HG03097 (cell line): Measurements from ENCODE around the gene PKP3.
"Not testable (repeated sequence)": the region's sequence is repeated elsewhere in the genome, so short reads cannot be mapped to it uniquely, and the experiment has no call there.

Source experiments
- ATAC-seq: cut with Tn5 transposase; IDR thresholded peaks from one replicate; pipeline ENCODE4 v1.9.1; 2021; ENCODE audit not compliant: unreplicated experiment, low FRiP score

Gene PKP3

DNA sequence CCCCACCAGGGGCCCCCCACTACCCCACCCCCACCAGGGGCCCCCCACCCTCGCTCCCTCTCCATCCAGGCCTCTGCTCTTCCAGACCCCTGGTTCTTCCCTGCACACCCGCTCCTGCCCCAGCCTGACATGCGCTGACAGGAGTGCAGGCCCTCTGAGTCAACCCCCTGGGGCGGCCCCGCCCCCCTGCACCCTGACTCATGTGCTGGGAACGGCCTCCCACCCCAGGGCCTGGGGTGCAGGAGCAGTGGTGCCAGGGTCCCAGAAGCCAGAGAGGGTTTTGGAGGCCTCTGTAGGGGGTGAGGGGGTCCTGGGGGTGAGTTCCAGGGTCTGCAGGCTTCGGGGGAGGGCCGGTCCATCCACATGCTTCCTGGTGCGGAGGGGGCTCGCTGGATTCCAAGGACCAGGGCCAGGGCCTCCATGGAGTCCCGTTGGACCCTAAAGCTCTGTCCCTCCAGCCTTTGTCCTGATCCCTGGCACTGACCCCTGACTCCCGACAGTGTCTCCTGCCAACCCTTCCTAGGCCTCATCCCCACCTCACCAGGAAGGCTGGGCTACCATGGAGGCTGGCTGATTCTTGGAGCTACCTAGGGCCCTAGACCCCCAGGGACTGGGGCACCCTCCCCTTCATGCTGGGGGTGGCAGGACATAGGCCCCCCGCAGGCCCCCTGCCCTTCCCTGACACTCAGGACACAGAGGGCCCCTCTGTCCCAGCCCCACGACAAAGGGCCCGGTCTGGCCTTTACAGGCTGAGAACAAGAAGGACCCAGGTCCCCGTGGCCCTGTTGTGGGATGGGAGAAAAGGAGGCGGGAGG, 583 bp upstream of the PKP3 start:
- ATAC-seq: no peak

DNA sequence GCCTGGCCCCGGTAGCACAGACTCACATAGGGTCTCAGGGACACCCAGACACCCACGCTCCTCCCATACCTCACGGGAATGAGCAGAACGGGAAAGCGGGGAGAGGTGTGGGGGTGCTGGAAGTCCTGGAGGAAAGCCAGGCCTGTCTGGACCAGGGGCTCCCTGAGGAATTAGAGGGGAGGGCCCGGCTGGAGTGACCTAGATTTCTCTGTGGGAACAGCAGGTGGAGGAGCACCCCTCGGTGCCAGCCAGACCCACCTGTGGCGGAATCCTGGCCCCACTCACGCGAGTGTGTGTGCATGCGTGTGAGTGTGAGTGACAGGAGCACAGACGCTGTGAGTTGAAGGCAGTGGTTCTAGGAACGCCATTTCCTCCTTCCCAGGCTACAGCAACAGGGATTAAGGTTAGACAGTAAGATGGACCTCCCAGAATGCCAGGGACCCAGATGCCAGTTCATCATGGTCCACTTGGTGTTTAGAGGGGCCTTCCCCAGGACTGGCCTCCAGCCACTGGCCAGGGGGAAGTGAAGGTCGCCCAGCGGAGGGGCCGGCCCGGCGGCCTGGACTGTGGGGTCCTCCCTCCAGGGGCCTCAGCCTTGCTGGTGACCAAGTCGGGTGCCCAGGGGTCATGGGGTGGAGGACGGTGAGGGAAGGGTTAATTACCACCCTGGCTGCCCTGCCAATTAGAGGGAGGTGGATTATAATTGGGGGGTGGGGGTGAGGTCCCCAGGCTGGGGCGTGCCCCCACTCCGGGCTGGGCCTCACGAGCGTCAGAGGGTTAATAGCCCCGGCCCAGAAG, 1.0 kb downstream of the PKP3 start:
- no peak for ATAC-seq

DNA sequence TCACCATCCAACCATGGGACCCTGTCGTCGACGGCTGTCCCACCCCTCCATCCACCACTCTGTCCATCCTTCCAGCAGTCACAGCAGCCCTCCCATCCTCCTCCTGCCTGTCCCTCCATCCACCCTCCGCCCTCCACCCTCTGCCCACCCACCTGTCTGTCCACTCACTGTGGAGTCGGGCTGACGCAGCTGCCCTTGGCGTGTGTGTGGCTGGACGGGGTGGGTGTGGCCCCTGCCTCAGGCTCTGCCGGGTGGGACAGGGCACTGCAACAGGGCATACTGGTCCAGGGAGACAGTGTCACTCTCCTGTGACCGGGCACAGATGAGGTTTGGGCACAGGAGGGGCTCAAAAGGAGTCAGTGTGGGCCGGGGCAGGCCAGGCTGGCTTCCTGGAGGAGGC, 1.9 kb downstream of the PKP3 start:
- ATAC-seq: no peak

- no peak for ATAC-seq
Measured at GRCh38 chr11:396511-396947, 2.5 kb downstream of the PKP3 start.

GRCh38 chr11:396948-397548, 3.0 kb downstream of the PKP3 start:
- no peak for ATAC-seq

- ATAC-seq: no peak
Measured at GRCh38 chr11:398826-399225, 4.8 kb downstream of the PKP3 start.

DNA sequence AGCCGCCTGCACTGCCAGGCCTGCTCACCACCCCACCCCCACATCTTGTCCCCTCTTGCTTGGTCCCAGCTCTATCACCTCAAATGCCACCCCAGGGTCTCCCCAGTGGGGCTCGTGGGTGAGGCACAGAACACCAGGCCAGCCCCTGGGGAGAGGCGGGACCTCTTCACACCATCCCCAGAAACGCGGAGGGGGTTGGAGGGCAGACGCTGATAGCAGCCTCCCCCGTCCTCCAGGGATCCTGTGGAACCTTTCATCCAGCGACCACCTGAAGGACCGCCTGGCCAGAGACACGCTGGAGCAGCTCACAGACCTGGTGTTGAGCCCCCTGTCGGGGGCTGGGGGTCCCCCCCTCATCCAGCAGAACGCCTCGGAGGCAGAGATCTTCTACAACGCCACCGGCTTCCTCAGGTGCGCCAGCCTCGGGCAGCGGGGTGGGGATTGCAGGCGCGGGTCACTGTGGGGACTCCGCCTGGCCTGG, 5.8 kb downstream of the PKP3 start:
- no peak for ATAC-seq

GRCh38 chr11:400241-400689, 6.3 kb downstream of the PKP3 start:
- ATAC-seq: no peak

DNA sequence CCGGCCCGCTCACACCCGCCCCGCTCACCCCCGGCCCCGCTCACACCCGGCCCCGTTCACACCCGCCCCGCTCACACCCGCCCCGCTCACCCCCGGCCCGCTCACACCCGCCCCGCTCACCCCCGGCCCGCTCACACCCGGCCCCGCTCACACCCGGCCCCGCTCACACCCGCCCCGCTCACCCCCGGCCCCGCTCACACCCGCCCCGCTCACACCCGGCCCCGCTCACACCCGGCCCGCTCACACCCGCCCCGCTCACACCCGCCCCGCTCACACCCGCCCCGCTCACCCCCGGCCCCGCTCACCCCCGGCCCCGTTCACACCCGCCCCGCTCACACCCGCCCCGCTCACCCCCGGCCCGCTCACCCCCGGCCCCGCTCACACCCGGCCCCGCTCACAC, 7.2 kb downstream of the PKP3 start:
- ATAC-seq: not testable (repeated sequence)

DNA sequence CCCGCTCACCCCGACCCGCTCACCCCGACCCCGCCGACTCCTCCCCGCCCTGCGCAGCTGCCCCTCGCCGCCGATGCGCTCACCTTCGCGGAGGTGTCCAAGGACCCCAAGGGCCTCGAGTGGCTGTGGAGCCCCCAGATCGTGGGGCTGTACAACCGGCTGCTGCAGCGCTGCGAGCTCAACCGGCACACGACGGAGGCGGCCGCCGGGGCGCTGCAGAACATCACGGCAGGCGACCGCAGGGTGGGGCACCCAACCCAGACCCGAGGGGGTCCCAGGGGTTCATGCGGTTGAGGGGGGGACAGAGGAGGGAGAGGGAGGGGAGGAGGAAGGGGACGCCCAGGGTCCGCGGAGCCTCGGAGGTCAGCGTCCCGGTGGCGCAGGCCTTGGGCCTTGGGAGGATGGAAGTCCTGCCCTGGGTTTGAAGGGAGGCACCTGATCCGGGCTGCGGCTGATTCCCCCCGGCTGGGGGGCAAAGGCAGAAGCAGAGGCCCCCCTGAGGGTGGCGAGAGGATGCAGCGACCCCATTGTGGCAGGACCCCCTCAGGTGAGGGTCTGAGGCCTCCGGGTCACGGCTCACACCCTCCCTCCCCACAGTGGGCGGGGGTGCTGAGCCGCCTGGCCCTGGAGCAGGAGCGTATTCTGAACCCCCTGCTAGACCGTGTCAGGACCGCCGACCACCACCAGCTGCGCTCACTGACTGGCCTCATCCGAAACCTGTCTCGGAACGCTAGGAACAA, 9.2 kb downstream of the PKP3 start:
- ATAC-seq: no peak

GRCh38 chr11:403761-404431, 9.9 kb downstream of the PKP3 start:
- ATAC-seq: no peak

DNA sequence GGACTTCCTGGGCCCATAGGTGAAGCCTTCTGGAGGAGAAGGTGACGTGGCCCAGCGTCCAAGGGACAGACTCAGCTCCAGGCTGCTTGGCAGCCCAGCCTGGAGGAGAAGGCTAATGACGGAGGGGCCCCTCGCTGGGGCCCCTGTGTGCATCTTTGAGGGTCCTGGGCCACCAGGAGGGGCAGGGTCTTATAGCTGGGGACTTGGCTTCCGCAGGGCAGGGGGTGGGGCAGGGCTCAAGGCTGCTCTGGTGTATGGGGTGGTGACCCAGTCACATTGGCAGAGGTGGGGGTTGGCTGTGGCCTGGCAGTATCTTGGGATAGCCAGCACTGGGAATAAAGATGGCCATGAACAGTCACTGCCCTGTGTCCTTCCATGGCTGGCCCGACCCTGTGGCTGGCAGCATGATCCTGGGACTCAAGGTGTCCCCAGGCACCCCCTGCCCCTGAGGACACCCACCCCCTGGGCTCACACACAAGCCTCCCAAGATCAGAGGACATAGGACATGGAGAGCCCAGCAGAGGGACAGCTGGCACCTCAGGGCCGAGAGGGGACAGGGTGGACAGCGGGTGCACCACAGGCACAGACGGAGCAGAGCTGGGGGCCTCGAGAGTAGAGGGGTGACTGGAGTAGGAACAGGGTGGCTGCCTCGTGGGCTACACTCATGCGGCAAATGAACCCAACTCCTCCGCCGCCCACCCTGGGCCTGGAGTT, 10.7 kb downstream of the PKP3 start:
- no peak for ATAC-seq

DNA sequence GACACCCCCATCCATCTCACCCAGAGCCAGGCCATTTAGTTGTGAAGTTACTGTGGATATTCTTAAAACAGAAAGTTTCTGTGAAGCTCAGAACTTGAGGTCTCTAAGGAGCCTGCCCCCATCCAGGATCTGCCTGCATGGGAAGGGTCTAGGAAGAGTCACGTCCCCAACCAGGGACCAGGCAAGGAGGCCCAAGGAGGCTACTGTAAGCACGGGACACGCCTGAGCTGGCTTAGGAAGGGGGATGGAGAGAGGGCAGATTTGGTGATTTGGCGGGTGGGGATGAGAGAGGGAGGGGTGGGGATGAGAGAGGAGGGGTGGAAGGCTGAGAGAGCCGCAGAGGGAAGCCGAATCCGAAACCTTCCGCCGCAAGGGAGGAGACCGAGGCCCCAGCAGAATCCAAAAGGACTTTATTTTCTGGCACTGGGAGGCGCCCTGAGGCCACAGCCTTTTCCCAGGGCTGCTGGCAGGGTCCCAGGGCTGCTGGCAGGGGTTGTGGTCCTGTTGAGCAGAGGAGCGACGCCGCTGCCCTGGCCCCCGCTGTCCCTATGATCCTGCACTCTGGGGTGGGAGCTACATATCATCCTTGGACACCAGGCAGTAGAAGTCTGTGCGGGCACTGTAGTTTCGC, 11.4 kb downstream of the PKP3 start:
- ATAC-seq: no peak

DNA sequence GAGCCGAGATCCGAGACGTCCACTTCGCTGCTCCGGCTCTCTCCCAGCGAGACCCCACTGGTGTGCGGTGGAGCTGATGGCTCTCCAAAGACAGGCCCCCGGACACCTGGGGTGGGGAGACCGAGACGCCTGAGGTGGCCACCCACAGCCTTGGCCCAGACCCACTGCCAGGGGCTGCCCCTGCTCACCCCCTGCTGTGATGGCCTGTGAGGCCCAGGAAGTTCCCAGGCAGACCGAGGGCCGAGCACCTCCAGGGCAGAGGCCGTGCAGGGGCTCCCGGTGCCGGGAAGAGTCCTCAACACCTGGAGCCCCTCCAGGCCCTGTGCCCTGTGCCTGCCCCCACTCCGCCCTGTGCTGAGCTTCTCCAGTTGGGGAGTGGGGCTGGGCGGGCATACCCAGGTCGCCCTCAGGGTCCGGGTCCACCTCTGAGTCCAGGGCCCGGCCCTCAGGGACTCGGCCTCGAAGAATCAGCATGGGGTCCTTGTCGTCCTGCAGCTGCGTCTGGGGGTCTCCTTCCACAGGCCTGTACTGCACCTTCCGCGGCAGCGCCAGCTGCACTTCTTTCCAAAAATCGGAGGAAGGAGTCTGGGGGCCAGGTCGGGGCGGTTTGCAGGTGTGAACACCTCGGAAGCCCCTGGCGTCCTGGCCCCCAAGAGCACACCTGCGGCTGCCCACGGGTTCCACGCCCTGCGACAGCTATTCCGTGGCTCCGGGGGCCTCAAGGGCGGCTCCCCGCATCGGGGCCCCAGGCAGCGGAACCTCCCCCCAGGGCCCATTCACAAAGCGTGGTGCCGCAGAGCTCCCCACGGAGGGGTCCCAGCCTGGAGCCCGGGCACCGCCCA, 12.2 kb downstream of the PKP3 start:
- ATAC-seq: peak; percentile 13

DNA sequence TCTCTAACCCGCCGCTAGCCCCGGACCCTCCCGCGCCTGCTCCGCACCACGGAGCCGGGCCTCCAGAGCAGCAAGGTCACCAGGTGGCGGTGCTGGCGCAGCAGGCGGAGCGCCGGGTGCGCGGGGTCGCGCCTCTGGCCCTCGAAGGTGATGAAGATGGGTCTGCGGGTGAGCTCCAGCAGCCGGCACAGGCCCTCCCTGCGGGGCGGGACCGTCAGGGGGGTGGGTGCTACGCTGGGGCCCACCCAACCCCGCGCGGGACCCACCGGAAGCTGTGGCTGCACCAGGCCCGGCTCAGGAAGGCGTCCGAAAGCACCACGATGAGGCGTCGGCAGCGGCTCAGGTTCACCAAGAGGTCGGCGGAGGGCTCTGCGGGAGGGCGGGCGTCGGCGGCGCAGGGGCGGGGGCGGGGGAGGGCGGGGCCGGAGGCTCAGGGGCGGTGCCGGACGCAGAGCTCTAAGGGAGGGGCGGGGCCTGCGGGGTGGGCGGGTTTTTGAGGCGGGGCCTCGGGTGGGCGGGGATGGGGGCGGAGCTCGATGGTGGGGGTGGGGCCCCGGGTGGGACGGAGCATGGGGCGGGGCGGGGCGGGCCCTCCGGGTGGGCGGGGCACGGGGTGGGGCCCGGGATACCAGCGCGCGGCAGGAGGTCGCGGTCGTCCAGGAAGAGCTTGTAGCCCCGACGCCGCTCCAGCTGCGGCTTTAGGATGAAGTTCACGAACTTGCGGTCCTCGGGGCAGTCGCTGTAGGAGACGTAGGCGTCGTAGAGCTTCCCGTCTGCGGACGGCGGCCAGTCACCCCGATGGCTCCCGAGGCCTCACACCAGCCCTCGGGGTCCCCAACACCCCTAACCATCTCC, 13.0 kb downstream of the PKP3 start:
- ATAC-seq: peak; percentile 67

DNA sequence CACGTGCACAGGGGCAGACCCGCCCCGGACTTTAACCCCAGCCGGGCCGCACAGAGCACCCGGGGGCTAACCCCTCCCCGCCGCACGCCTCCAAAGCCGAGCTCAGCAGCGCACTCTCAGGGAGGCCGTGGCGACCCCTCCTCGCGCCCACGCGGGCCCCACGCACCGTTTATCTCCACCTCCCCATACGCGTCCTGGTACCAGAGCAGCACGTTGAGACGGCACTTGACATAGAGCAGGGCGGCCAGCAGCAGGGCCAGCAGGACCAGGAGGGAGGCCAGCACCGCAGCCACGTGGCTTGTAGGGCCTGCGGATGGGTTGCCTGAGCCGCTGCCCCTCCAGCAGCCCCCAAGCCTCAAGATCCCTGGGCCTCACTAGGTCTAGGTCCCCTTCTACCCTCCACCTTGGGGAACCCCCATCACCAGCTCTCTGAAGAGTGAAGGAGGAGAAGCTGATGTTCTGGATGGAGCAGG, 13.7 kb downstream of the PKP3 start:
- no peak for ATAC-seq
